Ovary (tissue), 9 donors: ENCODE measurements around the gene ARHGAP19. TPM values are rescaled to one million over a fixed set of nuclear protein-coding genes. Genes with fewer than 3 reads are reported as not detected.

Experiments
- DNase-seq, 5 donors: peaks; one replicate each; pipeline ENCODE4 v3.0.0-alpha.2; 2019 to 2020
- H3K27ac ChIP-seq, 2 donors: fragments of 200-600 bp; one replicate each; pipeline versions ENCODE4 v1.5.1 to v1.8.0; 2019 to 2022
- H3K27me3 ChIP-seq: fragments of 200-600 bp; one replicate; pipeline ENCODE4 v1.8.0; 2022
- H3K36me3 ChIP-seq: fragments of 200-600 bp; sonication (generic); one replicate; pipeline ENCODE4 v1.5.1; 2019
- H3K4me1 ChIP-seq: one replicate; pipeline ENCODE4 v1.8.1; 2013; ENCODE audit warnings: mild to moderate bottlenecking, moderate library complexity; ENCODE audit not compliant: insufficient read depth
- H3K4me3 ChIP-seq: fragments of 200-600 bp; sonication (generic); one replicate; pipeline ENCODE4 v1.5.1; 2017
- H3K9me3 ChIP-seq, 2 donors: fragments of 200-600 bp in 1 of 2; sonication (generic) in 1 of 2; one replicate each; pipeline versions ENCODE4 v1.5.1 to v1.8.1; 2013 to 2019; ENCODE audit warnings: mild to moderate bottlenecking in 1 of 2, moderate library complexity in 1 of 2
- EP300 ChIP-seq: sonication (generic); formaldehyde crosslinking; IDR thresholded peaks from one replicate; pipeline ENCODE4 v1.6.1; 2017; ENCODE audit warnings: antibody characterized with exemption
- POLR2A ChIP-seq: fragments of 450-650 bp; IDR thresholded peaks from one replicate; pipeline ENCODE4 v1.6.1; 2017; ENCODE audit warnings: antibody characterized with exemption, mild to moderate bottlenecking, moderate library complexity
- WGBS, 3 donors: extraction: QIAGEN DNeasy Blood & Tissue Kit in 1 of 3; methylation state at CpG; one replicate each; pipeline versions ENCODE4 v1.1.5 to v1.1.7; 2013 to 2017; 5-methylcytosine and 5-hydroxymethylcytosine counted together
- intact Hi-C, 4 donors: fragments of 100-400 bp; cut with DNase I; formaldehyde crosslinking; loops; one replicate each; pipeline versions ENCODE4 v1.11.0 to v1.15.1; 2022 to 2023
- polyA plus RNA-seq, 2 donors: library from polyadenylated mRNA; stranded (reverse); fragments of 200-250 nt in 1 of 2; fragments of 350-450 nt in 1 of 2; fragmentation: Illumina TruSeq in 1 of 2; extraction: RNeasy Lipid Tissue Mini Kit (QIAGEN cat#74804) in 1 of 2; gene quantifications; one replicate each; pipeline ENCODE4 v1.2.3, GENCODE V29; 2013 to 2014
- total RNA-seq, 7 donors: library from RNA; depleted of rRNA in 2 of 7; stranded (reverse); fragments of >200 nt in 2 of 7; fragmentation: NEBNext Ultra II Directional in 3 of 7; extraction: Animal tissue kit (Norgen Biotek cat#: 25700) in 3 of 7; gene quantifications; one replicate each; pipeline versions ENCODE4 v1.1.0 to v1.2.4, GENCODE V29; 2016 to 2023
- TF ChIP-seq, protein P1 (sequence below), 3 donors: fragments of 450-650 bp in 2 of 3; fragments of 200-600 bp in 1 of 3; IDR thresholded peaks; one replicate each; pipeline versions ENCODE4 v1.5.1 to v1.8.0; 2016 to 2022; ENCODE audit warnings: antibody characterized with exemption in 3 of 3, mild to moderate bottlenecking in 1 of 3
- donor health status: DM: no; HTN: no; CAD: no; lungs with moderate emphysema.
- donor health status: DM: no; HTN: no; CAD: no.
- donor health status: Bipolar disorder and iron deficiency.
- donor health status: DM: yes; HTN: yes; CAD: no.
- donor health status: DM: no; HTN: no; CAD: no.
- donor health status: DM: yes; HTN: yes; CAD: no.

Gene ARHGAP19
- total and polyA plus RNA-seq, 9 donors = 6.7 to 18.1 (median 13.5) TPM

DNA sequence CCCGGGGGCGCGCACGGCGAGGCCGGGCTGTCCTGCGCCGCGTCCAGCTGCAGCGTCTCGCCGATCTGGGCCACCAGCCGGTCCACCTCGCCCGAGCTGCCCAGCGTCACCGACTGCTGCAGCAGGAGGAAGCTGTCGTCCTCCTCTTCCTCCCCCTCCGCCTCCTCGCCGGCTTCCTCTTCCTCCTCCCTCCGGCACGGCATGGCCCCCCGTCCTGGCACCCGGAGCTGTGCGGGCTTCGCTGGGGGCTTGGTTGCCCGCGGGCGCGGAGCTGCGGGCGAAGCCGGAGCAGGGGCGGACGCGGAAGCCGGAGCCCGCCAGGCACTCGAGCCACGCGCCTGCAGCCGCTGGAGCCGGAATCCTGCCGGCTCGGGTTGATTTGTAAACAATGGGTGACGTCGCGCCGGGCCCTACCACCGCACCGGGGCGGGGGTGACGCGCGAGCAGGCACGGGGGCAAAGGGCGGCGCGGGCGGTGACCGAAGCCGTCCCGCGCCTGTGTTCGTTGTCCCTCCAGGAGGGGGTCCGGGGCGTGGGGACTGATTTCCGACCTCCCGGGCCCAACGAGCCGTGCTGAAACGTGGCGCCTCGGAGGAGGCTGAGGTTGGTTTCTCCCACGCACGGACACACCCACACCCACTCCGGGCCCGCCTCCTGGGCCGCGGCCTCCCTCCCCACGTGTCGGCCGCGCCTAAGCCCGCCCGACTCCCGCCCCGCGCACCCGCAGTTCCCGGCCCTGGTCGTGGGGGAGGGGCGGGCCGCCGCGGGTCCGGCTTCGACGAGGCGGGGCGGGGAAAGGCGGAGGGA is 42.1 kb upstream of the ARHGAP19 start, which contains the start of gene FRAT2:
Gene FRAT2, minus strand, starts transcription at position 360 of the 806 bp plus-strand sequence. Its CDS starts 157 bp downstream, at position 203.
- Histone ChIP-seq H3K36me3 (no peaks in the 10 kb centered on the region), H3K4me1 (peaks cover 8% of the 10 kb centered on the region), H3K4me3 (peak within 1 kb of the TSS; percentile 94), H3K27me3 (no peaks in the 10 kb centered on the region), H3K9me3 (no peaks in the 10 kb centered on the region), H3K27ac (peak within 1 kb of the TSS; percentile 72 to 97)
- WGBS, 3 donors = 0 to 1% (median 1%) methylated on average over 49 to 103 of the region's 103 CpGs
- intact Hi-C loops = loop anchor here in 1 of 4 donors (10.0 kb wide), 1 partner anchor 50 kb away; no protein-coding TSS in a partner anchor
- DNase-seq = peak; percentile 91 to 94 (median 92)
- TF ChIP-seq, protein P1, sequence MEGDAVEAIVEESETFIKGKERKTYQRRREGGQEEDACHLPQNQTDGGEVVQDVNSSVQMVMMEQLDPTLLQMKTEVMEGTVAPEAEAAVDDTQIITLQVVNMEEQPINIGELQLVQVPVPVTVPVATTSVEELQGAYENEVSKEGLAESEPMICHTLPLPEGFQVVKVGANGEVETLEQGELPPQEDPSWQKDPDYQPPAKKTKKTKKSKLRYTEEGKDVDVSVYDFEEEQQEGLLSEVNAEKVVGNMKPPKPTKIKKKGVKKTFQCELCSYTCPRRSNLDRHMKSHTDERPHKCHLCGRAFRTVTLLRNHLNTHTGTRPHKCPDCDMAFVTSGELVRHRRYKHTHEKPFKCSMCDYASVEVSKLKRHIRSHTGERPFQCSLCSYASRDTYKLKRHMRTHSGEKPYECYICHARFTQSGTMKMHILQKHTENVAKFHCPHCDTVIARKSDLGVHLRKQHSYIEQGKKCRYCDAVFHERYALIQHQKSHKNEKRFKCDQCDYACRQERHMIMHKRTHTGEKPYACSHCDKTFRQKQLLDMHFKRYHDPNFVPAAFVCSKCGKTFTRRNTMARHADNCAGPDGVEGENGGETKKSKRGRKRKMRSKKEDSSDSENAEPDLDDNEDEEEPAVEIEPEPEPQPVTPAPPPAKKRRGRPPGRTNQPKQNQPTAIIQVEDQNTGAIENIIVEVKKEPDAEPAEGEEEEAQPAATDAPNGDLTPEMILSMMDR (IDR thresholded peaks at IDR 0.05) = peak in 1 of 3 donors; percentile 13
- TF ChIP-seq POLR2A (peak; percentile 70), EP300 (no peak)

DNA sequence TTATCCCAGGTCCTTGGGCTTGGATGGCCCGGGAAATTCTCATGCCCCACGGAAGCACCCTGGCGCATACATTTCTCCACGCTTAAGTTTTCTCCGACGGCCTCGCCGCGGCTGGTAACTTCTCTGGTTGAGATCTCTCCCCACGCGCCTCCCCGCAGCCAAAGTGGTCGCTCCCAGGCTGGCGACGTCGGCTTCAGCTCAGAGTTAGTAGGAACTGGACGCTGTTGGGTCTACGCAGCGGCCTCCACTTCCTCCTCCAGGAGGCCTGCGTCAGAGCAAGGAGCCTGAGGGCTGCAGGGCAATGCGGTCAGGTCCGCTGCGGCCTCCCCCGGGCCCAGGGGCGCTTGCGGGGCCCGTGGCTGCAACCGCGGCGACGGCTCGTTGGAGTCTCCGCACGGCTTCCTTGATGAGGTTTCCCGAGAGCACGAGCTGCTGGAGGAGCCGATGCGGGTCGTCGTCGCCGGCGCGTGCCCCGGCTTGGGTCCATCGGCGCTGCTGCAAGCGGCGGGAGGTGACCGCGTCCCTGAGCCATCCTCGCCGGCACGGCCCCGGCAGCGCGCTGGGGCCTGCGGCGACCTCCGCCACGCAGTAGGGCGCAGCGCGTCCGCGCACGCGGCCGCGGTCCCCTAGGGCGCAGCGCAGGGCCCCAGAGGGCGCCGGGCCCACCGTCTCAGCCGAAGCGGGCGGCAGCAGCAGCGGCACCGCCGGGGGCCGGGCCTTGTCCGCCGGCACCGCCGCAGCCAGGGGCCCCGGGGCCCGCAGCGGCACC is 41.3 kb upstream of the ARHGAP19 start:
- Histone ChIP-seq H3K36me3 (no peaks in the 10 kb centered on the region), H3K27ac (peak overlapping the region; percentile 72 to 97), H3K27me3 (no peaks in the 10 kb centered on the region), H3K9me3 (no peaks in the 10 kb centered on the region), H3K4me1 (peaks cover 8% of the 10 kb centered on the region), H3K4me3 (peak overlapping the region; percentile 94)
- TF ChIP-seq, protein P1 (IDR thresholded peaks at IDR 0.05) = no peak
- TF ChIP-seq POLR2A (no peak), EP300 (no peak)
- peak; percentile 27 to 59 (median 44) for DNase-seq
- 1 to 4% (median 1%) methylated on average over 23 to 89 of the region's 89 CpGs for WGBS, 3 donors
- intact Hi-C loops = loop anchor here in 1 of 4 donors (10.0 kb wide), 1 partner anchor 49 kb away; no protein-coding TSS in a partner anchor

DNA sequence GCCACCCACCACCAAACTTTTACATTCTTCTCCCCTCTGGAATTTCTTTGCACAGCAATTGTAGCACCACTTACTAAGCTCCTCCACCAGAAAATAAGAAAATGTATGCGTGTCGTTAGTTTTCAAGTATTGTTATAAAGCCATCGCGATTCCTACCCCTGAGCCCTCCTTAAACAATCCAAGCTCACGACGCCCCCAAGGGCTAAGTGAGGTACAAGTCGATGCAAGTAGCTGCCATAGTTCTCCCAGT is 40.8 kb upstream of the ARHGAP19 start:
- Histone ChIP-seq H3K4me1 (peaks cover 8% of the 10 kb centered on the region), H3K36me3 (no peaks in the 10 kb centered on the region), H3K9me3 (no peaks in the 10 kb centered on the region), H3K27ac (peak overlapping the region; percentile 72 to 97), H3K4me3 (peak overlapping the region; percentile 94), H3K27me3 (no peaks in the 10 kb centered on the region)
- intact Hi-C loops = loop anchor here in 1 of 4 donors (10.0 kb wide), 1 partner anchor 48 kb away; no protein-coding TSS in a partner anchor
- no peak for TF ChIP-seq POLR2A
- TF ChIP-seq, protein P1 (IDR thresholded peaks at IDR 0.05) = no peak
- TF ChIP-seq EP300 = no peak
- peak in 2 of 5 donors; percentile 15 to 31 for DNase-seq
- 4 to 7% (median 5%) methylated on average over 7 of the region's 7 CpGs for WGBS, 3 donors

DNA sequence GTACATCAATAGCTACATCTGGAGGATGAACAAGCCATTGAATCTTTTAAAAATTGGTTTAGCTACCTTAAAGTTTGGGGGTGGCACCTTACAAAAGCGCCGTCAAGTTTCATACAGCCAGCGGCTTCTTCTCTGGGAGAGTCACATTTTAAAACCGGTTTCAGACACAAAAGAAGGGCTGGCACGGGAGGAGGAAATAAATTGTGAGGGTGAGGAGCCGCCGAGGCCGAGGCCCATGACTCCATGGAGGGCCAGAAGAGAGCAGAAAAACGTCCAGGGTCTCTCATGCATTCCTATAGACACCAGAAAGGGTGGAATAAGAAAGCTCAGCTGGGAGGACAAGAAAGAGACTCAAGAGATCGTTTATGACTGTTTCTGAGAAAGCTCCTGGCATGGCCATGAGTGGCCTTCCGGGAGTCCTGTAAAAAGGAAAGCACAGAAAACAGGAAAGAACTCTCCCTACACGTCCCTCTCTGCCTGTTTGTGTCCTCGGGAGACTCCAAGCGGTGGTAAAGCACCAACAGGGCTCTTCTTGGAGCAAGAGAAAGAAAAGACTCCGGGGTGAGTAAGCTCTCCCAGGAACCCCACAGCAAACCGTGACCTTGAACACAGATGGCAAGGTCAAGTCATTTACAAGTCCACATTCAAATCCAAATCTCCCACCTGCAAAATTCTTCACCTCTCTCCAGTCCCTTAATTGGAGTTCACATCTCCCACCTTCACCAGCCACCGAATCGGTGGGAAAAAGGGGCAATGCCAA is 40.3 kb upstream of the ARHGAP19 start:
- H3K36me3 ChIP-seq = no peaks in the 10 kb centered on the region
- intact Hi-C loops = loop anchor here in 1 of 4 donors (10.0 kb wide), 1 partner anchor 48 kb away; no protein-coding TSS in a partner anchor
- peak overlapping the region; percentile 7 to 97 for H3K27ac ChIP-seq
- 10 to 18% (median 13%) methylated on average over 18 of the region's 18 CpGs for whole genome bisulfite sequencing, 3 donors
- peaks cover 8% of the 10 kb centered on the region for H3K4me1 ChIP-seq
- no peaks in the 10 kb centered on the region for H3K9me3 ChIP-seq
- H3K4me3 ChIP-seq = peak overlapping the region; percentile 94
- H3K27me3 ChIP-seq = no peaks in the 10 kb centered on the region
- peak; percentile 51 to 68 (median 56) for DNase-seq
- TF ChIP-seq EP300 = no peak
- TF ChIP-seq, protein P1 (IDR thresholded peaks at IDR 0.05) = peak in 1 of 3 donors; percentile 29
